GM19240 (cell line): ENCODE data around the gene MYO7B.
A peak's percentile ranks its signal among the peaks of the same experiment; 100 is the strongest.

ENCODE experiments used
- DNase-seq: peaks from one replicate; pipeline ENCODE4 v3.0.0; 2011; ENCODE audit warnings: low spot score; ENCODE audit not compliant: insufficient read length

The MYO7B gene

DNA sequence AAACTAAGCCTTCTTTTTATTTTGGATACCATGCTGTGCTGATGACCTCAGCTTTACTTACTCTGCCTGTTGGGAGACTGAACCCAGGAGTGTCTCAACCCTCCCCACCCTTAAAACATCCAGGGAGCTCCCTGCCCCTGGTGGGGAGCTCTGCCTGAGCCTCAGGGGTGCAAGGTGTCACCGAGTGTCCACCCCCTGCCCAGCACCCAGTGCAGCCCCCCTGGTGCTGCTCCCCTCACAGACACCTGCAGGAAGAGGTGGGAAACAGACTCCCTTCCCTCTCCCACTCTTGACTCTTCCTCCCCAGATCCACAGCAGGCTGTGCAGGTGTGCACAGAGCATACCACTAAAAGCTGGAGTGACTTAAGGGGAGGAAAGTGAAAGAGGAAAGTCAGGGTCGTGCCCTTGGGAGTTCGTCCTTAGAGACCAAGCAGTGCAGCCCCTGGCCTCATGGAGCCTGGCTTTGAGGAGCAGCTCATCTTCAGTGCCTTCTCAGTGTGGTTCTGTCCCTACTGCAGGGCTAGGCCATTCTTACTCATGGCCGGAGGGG lies 51.3 kb downstream of the MYO7B start:
- no peak for DNase-seq

DNA sequence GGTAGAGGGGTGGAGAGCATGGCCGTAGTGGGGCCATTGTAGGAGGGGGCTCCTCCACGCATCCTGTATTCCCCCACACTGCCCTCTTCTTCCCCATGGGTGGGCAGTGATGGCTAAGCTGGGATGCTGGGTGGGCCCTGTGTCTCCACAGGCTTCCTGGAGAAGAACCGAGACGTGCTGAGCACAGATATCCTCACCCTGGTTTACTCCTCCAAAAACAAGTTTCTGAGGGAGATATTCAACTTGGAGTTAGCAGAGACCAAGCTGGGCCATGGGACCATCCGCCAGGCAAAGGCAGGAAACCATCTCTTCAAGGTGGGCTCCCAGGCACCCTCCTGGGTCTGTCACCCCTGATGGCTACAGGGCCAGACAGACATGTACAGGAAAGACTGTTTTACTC lies 52.8 kb downstream of the MYO7B start:
- no peak for DNase-seq

DNA sequence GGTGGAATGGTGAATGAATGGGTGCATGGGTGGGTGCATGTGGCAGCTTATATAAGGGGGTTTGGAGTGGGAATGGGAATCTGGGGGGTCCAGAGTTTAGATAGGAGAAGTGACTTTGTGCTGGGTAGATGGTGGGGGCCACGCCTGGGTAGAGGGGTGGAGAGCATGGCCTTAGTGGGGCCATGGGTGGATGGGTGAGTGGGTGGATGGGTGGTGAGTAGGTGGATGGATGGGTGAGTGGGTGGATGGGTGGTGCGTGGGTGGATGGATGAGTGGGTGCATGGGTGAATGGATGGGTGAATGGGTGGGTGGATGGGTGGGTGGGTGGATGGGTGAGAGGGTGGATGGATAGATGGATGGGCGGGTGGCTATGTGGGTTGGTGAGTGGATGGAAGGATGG lies 53.9 kb downstream of the MYO7B start:
- no peak for DNase-seq

DNA sequence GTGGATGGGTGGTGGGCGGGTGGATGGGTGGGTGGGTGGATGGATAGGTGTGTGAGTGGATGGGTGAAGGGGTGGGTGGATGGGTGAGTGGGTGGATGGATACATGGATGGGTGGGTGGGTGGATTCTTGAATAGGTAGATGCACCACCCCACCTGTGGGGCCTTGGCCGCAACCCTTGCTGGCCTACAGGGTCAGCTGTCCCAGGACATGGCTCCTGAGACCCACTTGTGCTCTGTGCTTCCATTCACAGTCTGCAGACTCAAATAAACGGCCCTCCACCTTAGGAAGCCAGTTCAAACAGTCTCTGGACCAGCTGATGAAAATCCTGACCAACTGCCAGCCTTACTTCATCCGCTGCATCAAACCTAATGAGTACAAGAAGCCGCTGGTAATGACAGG lies 54.4 kb downstream of the MYO7B start:
- no peak for DNase-seq

DNA sequence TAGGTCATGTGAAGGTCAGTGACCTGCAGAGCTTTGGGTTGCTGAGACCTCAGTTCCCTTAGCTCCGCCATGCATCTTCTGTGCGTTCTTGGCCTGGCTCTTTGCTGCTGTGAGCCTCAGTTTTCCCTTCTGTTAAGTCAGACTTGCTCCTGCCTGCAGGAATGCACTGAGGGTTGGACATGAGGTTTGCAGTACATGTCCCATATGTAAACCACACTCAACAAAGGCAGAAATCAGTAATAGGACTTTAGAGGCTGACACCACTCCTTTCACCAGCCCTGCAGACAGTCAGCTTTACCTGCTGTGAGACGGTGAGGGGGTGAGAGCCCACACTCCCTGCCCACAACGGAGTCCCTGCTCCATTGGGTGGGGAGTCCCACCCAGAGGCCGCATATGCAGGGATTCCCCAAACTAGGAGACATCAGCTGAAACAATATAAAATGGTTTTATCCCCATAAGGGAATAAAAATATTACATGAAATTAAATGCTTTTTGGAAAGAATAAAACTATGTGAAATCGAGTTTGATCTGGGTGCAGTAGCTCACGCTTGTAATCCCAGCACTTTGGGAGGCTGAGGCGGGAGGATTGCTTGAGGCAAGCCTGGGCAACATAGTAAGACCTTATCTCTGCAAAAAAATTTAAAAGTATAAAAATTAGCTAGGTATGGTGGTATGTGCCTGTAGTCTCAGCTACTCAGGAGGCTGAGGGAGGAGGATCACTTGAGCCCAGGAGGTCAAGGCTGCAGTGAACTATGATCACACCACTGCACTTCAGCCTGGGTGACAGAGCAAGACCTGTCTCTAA lies 55.1 kb downstream of the MYO7B start:
- no peak for DNase-seq

DNA sequence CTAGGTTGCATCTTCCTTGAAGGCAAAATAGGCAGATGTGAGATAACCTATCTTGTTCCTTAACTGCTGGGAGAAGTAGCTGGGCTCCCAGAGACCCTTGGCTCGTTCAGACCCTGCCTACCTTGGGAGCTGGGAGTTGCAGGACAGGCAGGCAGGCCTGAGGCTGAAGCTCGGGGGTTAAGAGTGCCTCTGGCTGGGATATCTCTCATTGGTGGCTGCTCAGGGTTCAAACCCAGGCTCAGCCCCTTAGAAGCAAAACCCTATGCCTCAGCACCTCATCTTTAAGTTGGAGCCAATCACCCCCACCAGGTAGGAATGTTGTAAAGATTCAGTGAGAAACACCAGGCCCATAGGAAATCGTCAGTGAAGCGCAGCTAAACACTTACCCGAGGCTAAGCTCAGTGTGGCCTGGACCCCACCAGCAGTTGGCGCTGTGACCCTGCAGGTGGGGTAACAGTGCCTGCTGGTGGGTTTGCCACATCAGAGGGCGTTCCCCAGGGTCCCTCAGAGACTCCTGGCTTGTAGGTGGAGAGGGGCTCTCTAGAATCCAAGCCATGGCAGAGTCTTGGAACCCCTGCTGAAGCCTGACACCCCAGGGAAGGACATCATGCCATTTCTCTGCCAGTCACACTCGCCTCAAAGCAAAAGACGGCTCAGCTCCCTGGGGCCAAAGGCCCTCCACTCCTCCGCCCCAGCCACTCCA lies 55.9 kb downstream of the MYO7B start:
- peak; percentile 65 for DNase-seq

DNA sequence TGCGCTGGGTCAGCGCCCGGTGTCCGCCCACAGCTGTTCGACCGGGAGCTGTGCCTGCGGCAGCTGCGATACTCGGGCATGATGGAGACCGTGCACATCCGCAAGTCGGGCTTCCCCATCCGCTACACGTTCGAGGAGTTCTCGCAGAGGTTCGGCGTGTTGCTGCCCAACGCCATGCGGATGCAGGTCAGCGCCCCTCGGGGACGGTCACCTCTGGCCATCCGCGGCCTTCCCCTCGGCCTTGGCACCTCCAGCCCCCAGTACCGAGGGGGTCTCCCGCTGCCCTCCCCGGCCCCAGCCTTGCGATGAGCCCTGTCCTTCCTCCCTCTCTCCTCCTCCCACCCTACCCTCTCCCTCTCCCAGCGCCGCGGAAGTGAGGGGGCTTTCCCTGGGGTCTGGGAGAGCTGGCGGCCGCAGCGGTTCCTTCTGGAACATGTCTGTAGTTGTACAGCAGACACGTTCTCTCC lies 57.3 kb downstream of the MYO7B start:
- no peak for DNase-seq

DNA sequence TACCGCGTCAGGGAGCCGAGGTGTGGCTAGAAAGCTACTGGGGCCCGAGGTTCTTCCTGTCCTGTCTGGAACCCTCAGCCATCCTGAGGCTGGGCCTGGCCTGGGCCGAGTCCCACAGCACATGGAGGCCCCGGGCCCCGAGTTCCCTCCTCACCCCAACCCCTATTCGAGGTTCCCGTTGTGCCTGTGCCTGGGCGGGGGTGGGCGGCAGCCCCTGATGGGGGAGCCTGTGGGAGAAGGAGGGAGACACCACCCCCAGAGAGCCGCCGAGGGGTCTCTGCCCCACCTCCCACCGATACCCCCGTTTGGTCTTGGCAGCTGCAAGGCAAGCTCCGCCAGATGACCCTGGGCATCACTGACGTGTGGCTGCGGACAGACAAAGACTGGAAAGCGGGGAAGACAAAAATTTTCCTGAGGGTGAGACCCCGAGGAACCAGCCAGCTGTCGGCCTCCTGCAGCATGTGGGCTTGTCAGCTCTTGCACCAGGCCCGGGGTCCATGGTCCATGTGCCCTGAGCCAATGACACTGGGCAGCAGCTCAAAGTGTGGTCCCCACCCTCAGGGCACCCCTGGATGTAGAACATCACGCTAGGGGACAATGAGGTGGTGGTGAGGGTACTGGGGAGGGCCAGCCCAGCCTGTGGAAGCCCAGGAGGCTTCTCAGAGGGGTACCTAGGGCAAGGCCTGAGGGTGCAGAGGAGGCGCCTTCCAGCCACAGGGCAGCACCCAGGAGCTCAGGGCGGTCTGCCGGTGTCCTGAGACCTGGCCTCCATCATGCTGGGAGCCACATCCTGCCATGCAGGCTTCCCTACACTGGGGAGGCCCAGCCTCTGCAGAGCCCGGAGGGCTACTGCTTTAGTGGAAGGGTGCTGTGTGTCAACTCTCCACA lies 58.0 kb downstream of the MYO7B start:
- DNase-seq = no peak

DNA sequence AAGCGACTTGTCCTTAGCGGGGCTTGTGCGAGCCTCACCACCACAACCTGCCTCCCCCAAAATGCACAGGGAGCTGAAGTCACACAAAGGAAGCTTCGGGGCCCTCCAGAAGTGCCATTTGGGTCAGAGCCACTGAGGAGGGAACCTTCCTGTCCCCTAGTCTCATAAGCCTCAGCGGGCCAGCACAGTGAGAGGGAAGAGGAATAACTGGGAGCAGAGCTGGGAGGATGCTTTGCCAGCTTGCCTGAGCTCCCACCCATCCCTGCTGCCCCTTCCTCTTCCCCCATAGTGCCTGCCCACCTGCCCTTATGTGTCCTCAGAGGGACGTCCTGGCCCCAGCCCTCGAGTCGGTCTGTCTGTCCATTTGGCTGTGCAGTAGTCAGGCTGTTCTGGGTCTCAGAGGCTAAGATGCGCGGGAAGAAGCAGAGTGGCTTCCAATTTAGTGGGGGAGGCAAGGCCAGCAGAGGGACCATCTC lies 58.7 kb downstream of the MYO7B start:
- DNase-seq = no peak

DNA sequence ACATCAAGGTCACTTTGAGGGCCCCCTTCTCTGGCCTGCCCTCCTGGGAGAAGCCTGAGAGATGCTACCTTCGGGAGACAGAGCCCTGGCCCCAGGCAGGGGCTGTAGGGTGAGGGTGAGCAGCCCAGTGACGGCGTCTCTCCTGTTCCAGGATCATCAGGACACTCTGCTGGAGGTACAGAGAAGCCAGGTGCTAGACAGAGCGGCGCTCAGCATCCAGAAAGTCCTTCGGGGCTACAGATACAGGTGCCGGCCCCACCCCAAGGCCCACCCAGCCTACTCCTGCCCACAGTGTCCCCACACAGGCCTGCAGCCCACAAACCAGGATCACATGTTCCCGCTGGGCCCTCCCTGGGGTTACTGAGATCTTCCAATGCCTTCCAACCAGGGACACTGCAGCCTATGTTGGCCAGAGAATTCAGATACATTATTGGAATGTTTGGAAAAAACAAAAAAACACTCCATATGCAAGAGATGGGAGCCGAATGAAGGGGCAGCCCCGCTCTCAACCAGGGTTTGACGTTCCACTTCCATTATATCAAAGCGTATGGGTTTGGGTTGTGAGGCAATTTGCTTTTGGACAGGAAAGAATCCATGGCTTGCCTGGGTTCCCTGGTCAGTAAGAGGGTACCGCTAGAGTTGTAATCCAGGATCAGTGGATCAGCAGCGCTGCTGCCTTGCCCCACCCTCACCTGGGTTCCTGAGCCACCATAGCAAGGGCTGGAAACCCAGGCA lies 61.0 kb downstream of the MYO7B start:
- no peak for DNase-seq

DNA sequence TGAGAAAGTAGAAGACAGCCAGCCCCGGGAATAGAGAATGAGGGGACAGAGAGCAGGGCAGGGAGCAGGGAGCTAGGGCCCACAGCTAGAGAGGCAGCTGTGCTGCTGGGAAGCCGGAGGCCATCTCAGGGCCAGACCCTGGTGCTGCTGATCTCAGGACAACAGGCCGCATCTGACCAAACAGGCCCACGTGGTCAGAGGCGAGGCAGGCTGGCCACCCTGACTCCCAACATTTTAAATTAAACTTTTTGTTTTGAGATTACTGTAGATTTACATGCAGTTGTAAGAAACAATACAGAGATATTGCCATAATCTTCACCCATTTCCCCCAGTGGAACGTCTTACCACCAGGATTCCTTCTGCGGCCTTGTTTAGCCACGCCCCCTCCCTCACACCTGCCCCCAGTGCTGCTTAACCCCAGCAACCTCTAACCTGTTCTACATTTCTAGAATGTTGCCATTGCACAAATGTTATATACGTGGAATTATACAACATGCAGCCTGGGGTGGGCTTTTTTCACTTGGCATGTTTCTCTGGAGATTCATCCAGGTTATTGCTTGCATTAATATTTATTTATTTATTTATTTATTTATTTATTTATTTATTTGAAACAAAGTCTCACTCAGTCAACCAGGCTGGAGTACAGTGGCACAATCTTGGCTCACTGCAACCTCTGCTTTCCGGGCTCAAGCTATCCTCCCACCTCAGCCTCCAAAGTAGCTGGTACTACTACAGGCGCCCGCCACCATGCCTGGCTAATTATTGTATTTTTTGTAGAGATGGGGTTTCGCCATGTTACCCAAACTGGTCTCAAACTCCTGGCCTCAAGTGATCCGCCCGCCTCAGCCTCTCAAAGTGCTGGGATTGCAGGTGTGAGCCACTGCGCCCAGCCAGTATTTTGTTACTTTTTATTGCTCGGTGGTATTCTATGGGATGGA lies 61.8 kb downstream of the MYO7B start:
- DNase-seq = no peak

DNA sequence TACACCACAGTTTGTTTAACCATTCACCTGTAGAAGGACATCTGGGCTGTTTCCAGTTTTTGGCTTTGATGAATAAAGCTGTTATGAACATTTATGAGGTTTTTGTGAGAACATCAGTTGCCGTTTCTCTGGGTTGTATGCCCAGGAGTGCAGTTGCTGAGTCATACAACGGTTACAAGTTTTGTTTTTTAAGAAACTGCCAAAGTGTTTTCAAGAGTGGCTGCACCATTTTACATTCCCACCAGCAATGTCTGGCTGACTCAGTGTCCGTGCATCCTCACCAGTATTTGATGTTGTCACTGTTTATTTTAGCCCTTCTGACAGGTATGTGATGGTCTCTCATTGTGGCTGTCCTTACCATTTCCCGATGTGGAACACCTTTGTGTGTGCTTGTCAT lies 62.5 kb downstream of the MYO7B start:
- DNase-seq = no peak

DNA sequence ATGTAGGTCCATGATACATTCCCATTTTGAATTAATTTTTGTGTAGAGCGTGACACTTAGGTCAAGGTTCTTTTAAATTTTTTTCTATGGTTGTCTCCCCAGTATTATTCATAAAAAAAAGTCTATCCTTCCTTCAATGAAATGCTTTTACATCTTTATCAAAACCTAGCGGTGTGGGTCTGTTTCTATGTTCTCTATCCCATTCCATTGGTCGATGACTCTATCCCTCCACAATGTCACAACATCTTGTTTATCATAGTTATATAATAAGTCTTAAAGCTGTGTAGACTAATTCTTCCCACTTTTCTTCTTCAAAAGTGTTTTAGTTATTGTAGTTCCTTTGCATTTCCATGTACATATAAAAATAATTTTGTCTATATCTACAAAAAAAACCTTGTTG lies 63.2 kb downstream of the MYO7B start:
- DNase-seq = no peak

DNA sequence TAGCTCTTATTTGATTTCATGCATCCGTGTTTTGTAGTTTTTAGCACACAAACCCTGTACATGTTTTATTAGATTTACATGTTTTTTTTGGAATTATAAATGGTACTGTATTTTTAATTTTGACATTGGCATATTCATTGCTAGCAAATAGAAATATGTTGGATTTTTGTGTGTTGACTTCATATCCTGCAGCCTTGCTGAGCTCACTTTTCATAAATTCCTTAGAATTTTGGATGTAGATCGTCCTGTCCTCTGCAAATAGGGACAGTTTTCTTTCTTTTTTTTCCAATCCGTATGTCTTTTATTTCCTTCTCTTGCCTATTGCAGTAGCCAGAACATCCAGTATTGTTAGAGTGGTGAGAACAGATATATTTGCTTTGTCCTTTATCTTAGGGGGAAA lies 63.7 kb downstream of the MYO7B start:
- no peak for DNase-seq

DNA sequence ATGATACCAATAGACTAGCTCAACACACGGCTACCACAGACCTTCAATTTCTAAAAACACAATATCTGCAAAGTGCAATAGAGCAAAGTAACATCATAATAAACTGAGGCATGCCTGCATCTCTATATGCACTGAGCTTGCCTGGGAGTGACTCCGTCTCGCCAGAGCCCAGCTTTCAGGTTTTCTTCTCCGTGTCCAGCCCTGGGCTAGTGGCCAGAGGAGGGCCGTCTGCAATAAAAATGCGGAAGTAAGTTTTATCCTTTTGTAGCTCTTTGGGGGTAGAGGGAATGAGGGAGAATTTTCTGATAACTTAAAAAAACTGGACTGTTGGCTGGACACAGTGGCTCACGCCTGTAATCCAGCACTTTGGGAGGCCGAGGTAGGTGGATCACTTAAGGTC lies 69.5 kb downstream of the MYO7B start:
- no peak for DNase-seq

DNA sequence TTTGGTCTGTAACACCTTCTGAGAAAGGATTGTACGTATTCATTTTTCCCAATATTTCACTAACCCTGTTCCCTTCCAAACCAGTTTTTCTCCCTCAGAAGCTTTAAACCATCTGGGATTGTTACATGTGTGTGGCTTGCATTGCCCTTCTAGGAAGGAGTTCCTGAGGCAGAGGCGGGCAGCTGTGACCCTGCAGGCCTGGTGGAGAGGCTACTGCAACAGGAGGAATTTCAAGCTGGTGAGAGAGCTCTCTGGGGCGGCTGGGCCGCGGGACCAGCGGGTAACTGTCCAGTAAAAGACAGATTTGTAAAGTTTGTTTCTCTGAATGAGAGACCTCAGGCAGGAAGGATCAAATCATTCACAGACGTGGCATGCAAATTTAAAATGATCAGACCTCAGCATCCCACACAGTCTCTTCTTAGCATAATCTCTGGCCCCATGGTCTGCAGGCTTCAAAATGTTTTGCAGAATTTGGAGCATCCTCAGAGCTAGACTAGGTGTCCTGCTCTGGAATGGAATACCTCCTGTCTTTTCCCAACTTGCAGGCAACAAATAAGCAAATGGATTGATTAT lies 70.3 kb downstream of the MYO7B start:
- no peak for DNase-seq

DNA sequence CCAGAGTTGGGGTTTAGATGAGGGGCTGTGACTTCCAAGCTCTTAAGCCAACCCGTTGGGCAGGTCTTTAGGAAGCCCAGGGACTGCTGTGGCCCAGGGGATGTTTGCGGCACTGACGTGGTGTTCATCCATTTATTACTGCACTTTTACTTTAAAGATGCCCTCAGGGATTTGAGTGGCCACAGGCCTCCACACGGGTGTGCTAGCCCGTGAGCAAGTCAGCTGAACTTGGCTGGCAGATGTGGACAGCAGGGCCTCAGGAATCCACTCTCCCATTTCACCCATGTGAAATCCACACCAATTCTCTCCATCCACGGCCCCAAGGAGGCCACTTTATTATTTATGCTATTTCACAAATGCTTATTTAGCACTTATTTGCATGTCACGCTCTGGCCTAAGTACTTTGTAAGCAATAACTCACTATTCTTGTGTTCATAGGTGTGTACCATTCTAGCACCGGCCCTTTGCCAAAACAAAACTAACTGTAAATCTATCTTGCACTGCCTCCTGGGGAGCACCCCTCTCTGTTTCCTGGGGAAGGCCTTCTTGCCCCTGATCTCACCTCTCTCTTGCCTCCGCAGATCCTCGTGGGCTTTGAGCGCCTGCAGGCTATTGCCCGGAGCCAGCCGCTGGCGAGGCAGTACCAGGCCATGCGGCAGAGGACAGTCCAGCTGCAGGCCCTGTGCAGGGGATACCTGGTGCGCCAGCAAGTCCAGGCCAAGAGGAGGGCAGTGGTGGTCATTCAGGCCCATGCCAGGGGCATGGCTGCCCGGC lies 71.3 kb downstream of the MYO7B start:
- DNase-seq = no peak

DNA sequence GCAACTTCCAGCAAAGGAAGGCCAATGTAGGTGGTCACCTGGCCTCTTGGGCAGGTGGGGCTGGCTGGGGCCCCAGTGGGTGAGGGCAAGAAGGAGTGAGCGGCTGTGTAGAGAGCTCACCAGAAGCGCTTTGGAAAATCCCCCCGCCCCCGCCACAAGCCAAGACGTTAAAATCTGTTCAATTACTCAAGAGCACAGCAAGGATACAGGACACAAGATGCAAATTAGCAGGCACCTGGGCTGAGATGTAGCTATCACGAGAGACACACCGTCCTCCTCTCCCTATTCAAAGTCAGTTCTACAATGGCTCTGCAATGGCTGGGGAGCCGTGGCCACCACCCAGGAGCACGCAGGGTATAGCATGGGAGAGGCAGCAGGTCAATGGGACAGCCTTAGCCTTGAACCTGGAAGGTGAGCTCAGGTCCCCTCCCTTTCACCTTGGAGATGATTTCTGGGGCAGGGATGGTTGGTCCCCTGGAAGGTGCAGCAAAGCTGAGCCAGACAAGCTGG lies 72.0 kb downstream of the MYO7B start:
- no peak for DNase-seq
